NCI-H1930 (cell line): ENCODE measurements around the gene DNAL1.
"Not testable (repeated sequence)": the region's sequence is repeated elsewhere in the genome, so short reads cannot be mapped to it uniquely, and the experiment has no call there.

Experiments used
- DNase-seq, 2 experiments: peaks; one replicate each; lab custom pipeline; 2025; lab: John Stamatoyannopoulos, UW

Gene DNAL1

DNA sequence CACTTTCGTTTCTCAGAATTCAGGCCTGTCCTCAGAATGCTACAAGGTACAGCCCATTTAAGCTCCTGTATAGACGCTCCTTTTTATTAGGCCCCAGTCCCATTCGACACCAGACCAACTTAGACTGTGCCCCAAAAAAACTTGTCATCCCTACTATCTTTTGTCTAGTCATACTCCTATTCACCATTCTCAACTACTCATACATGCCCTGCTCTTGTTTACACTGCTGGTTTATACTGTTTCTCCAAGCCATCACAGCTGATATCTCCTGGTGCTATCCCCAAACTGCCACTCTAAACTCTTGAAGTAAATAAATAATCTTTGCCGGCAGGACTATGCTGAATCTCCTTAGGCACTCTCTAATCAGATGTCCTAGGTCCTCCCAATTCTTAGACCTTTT, 63.3 kb downstream of the DNAL1 start:
- not testable (repeated sequence) for DNase-seq

DNA sequence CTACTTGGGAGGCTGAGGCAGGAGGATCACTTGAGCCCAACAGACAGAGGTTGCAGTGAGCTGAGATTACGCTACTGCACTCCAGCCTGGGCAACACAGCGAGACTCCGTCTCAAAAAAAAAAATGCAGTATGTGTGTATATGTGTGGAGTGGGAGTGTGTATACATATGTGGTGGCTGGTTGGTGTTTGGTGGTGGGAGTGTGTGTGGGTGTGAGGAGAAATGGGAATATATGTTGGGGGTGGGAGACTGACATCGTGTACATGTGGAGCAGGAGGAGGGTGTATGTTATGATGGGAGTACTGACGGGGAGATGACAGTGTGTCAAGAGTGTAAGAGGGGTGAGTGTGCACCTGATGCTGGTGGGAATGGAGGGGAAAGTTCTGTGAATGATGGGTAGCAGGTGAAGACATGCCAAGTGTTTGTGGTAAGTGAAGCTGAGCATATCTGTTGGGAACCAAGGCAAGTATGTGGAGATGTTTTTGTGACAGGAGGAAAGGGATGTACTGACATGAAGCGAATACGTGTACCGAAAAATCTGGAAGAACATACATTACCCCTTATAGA, 65.2 kb downstream of the DNAL1 start:
- no peak for DNase-seq

DNA sequence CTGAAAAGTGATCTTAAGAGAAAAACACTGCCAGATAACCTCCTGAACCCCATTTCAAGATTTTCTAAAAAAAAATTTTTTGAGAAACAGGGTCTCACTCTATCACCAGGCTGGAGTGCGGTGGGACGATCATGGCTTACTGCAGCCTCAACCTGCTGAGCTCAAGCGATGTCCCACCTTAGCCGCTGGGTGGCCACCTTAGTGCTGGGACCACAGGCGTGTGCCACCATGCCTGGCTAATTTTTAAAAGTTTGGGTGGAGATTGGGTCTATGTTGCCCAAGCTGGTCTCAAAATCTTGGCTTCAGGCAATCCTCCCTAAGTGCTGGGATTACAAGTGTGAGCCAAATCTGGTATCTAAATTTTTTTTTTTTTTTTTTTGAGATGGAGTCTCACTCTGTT, 66.0 kb downstream of the DNAL1 start:
- DNase-seq = no peak

DNA sequence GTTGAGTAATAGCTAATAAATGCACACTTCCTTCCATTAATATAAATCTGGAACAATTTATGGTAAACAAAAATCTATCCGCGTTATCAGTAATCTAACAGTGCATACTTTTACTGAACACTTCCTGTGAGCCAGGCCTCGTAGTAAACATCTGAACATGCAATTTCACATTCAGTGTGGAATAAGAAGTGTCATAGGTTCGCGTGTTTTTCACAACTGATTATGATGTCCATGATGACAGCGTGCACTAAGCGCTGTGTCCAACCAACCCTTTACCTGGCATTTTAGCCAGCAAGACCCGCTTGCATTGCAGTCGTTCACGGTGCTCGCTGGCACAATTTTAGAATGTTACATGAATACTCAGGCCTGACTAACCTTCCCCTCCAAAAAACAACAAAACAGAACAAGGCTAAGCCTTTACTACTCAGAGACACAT, 67.3 kb downstream of the DNAL1 start:
- no peak for DNase-seq

DNA sequence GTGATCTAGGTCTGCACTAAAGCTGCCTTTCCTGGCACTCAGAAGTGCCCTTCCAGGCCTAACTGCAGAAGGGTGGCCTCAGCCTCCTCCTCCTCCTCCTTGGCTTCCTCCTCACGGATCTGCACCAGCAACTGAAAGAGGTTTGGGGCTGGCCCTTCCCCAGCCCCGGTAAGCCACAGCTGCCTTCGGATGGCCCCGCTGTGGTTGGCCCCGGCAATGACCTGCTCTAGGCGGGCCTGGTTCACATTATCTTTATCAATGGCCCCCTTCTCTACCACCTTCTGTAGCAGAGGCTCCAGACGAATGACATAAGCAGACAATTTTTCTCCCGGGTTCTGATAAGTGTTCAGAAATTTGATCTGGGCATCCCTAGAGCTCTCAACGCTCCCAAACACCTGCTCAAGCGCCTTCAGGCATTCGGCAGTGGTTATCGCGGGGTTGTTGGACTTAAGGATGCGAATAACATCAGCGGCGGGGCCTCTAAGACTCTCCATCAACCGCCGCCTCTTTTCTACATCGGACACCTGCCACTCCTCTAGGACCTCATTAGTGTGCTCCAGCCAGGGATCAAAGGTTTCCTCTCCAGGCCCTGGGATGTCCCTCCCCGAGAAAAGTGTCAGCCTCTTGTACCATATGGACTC, 67.9 kb downstream of the DNAL1 start:
- peak in 1 of 2 experiments; percentile 5 for DNase-seq

DNA sequence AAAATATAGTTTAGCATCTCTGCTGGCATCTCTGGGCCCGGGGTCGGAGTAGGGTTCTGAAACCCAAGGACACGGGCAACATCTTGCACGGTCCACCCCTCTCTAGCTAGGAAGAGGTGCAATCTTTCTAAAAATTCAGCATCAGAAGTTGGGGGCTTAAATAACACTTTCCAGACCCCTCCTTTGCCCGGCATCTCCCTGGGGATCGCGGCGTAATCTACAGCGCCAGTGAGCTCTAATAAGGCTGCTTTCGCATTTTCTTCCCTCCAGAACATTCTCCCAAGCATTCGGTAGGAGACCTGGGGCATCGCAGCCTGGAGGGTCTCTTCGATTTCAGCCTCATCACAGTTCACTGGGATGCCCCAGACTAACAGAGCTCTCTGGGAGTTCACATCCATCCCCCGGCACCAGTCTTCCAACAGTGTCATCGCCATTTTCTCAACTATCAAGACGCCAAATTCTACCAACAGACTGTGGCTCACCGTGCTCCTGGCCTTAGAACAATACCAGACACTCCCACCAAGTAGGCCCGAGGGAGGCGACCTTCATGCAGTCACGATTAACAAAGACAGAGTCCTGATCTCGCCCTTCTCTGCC, 68.5 kb downstream of the DNAL1 start:
- DNase-seq = peak in 1 of 2 experiments; percentile 37

DNA sequence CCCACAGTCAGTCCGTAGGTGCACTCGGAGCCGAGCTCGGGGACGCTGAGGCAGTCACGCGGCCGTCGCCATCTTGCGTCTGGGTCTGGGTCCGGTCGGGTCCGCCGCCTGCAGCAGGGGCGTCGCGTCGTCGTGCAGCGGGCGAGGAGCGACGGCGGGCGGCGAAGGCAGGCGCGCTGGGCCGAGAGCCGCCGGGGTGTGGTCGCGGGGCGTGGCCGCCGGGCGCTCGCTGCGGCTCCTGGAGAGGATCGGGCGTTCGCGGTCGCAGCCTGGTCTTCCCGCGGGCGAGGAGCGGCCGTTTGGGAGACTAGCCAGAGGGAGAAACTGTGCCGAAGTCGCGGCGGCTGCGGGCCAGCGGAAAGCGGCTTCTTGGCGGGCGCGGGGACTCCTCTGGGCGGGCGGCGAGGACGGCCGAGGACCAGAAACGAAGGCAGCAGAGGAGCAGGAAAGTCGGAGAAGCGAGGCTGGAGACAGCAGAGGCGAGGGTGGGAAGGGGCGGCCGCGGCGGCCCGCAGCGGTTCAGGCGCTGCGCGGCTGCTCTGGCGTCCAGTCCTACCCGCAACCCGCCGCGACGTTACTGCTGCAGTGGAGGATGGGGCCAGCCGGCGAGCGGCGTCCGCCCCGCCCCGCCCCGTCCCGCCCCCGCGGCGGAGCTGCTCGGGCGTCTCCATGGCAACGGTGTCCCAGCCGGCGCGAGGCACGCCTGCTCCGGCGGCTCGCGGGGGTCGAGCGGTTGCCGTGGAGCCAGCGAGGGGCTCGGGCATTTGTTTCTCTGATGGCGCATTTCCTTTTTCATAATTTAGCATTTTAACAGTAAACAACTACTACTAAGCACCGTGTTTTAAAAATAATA, 69.2 kb downstream of the DNAL1 start, which contains the start of gene PNMA1:
PNMA1 (minus strand) TSS at position 582 of the 853 bp plus-strand sequence. CDS start 745 bp downstream, outside the sequence.
- peak; percentile 82 to 90 for DNase-seq

DNA sequence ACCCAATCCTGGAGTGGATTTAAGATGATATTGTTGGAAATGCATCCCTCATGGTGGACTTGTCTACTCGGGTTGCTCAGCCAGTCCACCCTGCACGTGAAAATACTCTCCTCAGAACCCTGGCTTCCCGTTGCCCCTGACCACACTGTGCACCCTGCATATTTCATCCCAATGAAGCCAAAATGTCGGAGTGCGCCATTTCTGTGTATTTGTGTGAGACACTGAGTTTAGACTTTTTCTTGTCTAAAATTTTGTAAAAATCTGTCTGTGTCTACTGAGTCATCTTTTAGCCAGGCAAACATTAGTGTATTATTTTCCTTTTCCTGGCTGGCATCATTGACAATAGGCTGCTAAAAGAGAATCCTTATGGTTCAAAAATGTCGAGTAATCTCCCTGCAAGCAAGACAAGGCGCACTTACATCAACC, 69.9 kb downstream of the DNAL1 start:
- DNase-seq = peak; percentile 29 to 45

DNA sequence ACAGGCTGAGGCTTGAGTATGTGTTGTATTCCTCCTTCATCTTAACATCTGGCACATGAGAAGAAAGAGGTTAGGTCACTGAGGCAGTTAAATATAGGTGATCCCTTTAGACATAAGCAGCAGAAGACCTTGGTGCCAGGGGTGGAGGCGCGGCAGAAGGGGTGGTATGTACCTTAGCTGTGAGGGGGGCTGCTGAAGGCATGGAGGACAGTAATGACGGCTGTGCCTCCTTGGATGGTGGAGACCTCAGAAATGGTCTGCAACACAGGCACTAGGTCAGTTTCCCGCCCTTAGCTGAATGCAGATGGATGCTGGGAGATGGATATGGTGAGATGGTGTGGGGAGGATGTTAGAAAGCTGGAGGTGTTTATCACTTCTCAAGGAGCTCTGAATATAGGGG, 70.9 kb downstream of the DNAL1 start:
- DNase-seq = no peak

DNA sequence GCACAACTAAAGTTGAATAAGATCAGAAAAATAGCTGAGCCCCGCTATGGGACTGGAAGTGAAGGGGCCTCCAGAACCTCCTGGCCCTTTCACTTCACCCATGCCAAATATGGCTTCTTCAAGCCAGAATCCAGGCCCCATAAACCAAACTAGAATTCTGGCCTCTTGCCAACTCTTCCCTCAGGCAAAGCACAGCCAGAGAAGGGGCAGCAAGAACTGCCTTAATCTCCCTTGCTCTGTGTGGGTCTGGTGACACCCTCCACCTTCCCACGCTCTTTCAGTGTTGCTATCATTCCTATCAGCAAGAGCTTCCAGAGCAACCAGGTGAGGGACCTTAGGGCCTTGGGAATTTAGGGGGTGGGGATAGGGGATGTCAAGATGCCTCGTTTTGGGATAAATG, 72.5 kb downstream of the DNAL1 start:
- DNase-seq = no peak

DNA sequence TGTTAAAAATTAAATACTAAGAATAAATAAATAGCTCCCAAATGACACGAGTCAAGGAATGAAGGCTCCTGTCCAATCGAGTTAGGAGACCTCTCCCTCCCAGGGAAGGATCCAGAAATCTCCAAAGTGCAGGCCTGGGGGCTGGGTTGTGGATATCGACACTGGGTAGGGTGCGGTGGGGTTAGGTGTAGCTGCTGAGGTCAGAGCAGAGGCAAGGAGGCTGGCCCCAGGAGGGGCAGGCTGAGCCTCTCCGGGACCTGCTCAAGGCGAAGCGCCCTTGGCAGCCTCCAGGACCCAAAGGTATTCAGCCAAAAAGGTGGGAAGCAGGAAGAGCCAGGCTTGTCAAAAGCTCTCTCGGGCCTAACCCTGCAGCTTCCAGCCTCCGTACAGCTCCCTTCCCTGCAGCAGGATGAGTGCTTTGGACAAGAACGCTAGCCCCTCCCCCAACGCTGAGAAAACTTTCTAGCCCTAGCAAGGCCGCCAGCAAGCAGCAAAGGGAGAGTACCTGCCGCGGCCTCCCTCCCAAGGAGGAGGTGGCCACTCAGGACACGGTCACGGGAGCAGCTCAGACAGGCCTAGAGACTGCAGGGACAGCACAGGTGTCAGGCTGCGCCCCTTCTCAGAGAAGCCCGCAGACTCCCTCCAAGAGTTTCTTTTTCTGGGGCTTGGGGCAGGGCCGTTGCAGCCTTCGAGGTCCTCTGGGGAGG, 73.1 kb downstream of the DNAL1 start:
- no peak for DNase-seq

DNA sequence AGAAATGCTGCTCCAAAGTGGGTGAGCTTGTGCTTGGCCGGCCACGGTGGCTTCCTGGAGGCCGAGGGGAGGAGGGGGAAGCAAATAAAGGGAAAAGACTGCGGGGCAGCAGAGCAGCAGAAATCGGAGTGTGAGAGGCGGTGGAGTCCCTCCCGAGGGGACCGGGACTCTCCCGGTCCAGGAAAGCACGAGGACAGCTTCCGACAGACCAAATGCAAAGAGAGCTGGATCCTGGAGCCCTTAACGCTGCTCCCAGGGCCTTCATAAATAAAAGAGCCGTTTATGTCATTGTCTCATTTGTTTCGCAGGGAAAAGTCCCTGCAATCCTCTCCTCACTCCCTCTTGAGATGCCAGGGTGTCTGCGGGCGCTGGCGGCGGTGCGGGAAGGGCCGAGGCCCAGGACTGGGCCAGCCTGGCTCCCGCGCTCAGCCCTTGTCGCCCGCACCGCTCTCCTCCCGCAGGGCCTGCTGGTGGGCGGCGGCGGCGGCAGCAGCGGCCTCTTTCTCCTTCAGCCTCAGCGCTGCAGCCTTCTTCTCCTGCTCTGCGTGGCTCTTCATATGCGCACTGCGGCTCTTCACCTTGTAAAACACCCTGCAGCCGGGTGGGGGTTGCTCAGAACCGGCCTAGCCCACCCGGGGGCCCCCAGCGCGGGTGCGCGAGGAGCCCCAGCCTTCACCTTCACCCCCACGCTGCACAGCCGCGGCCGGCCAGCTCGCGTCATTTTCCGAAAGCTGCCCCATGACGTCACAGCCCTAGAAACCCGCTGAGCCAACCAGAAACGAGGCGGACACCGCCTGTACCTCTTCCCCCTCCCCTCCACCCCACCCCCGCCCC, 73.8 kb downstream of the DNAL1 start:
- DNase-seq = no peak

DNA sequence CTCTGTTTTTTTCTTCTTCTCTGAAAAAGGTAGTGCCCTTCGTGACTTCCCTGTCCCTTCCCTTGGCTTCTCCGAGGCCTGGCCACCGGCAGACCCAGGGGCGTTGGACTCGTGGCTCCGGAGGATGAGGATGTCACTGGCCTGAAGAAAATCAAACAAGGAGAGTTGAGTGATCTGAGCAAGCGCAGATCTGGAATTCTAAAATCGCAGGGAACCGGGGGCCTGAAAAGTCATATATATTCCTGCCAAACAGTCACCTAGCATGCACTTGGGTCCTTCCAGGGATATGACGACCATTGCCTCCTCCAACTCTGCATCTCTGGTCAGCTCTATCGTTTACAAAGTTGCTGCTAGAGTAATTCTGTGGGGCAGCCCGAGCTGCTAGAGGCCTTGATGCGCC, 74.6 kb downstream of the DNAL1 start:
- DNase-seq = no peak

DNA sequence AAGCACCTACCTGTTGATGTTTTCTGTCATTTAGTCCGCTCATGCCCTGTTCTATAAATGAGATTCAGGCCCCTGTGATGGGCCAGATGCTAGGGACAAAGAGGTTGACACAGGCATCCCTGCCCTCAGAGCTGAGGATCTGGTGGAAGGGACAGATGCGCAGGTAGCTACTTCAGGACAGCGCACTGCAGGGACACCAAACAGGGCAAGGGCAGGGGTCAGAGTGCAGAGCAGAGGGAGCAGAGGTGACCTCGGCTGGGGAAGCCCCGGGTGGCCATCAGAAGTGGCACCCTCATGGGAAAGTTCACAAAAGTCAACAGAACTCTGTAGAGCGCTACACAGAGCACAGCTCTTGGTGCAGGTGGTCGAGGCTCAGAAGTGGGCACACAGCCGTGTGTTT, 75.0 kb downstream of the DNAL1 start:
- DNase-seq = no peak

DNA sequence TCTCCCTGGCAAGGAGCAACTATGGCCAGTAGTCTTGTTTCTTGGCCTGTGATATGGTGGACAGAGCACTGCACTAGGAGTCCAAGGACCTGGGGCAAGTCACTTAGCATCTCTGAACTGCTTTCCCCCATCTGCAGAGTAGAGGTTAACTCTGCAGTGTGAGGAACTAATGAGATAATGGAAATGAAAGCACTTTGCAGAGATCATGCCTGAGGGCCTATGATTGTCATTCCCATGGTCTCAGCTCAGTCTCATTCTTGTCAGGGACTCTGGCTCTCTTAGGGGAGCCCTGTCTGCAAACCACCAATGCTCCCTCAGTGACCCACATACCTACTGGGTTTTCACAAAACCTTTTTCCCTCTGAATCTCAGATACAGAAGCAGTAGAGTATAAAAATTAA, 75.8 kb downstream of the DNAL1 start:
- no peak for DNase-seq

DNA sequence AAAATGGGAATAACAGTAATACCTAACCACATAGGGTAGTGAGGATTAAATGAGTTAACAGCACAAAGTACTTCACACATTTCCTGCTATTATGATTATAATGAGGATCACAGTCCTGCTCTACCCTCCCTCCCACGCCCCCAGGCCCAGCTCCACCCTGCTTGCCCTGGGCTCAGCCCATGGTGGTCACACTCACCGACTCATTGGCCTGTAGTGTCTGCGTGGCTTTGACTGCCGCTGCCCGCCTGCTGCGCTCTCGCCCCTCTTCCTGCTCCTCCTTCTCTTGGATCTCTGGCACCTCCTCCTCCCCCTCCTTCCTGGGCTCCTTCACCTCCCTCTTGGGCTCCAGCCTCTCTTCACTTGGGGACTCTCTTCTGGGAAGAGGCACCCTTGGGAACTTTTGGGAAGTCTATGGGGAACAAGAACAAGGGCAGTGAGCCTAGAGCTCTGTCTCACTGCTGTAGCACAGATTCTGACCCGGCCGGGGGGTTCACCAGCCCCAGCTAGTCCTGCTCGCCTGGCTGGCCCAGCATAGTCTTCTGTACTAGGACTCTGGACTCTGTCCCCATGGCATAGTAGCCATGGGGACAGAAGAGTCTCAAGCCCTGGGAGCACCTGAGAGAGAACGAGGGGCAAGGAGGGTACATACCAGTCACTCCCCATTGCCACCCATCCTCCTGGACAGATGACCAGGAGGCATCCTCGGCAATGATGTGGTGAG, 76.5 kb downstream of the DNAL1 start:
- no peak for DNase-seq

DNA sequence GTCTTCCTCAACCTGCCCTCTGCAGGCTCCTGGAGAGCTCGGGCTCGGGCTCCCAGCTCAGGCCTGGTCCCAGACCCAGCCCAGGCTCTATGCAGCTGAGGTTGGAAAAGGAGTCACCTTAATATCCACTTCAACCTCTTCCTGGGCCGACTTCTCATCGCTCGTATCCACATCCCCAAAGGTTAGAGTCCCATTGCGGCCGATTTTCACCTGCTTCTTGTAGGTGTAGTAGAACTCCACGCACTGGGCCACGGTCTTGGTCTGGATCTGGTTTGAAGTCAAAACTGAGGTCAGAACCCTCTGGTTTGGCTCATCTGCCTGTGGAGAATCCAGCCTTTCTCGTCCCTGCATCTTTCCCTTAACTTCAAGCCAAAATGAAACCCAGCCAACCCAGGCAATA, 77.8 kb downstream of the DNAL1 start:
- DNase-seq = no peak

DNA sequence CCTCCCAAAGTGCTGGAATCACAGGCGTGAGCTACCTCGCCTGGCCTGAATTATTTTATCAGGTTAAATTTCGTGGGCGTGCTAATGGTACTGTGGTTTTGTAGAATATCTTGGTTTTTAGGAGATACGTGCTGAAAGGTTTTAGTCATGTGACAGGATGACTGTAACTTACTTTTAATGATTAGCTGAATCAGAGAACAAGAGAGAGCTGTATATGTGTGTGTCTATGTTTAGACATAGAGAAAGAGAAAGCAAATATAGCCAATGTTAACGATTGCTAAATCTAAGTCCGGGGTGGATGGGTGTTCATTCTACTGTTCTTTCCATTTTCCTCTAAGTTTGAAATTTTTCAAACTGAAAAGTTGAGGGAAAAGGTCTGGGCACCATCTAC, 78.6 kb downstream of the DNAL1 start:
- no peak for DNase-seq

DNA sequence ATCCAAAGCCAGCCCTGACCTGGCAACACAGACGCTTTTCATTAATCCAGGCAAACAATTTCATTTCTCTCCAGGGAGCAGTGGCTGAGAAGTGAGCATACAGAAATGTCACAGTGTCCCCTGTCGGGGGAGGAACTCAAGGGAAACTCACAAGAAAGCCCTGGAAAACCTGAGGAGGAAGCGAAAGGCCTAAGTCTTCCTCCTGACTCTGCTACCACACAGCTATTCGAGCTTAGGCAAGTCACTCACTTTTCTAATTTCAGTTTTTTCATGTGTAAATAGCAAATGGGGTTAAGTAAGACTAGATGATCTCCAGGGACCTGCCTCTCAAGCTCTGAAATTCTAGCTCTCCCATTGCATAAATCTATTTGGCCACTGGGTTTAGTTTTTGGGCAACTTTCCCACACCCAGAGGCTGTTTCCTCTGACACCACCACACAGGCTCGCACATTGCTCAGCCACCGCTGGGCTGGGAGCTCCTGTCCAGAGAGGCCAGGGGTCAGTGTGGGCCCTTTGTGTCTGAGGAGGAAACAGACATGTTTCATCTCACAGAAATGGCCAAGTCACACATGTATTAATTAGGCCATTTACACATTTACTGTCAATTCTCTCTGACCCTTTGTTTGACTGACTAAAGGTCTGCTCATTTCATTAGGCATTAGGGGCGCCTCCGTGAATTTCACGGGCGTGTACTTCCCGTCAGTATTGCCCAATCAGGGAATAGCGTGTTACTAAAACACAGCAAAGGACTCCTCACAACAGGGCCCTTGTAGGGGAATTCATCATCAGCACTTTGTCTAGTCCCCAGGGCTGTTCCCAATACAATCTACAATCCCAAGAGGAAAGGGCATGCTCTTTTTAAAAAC, 79.2 kb downstream of the DNAL1 start:
- no peak for DNase-seq
